IPS-15b (cell line): Measurements from ENCODE around the gene PGLYRP3.

Experiments used
- H3K27me3 ChIP-seq: one replicate; pipeline ENCODE4 v1.6.1; 2013; ENCODE audit warnings: low read length; ENCODE audit not compliant: control insufficient read depth, insufficient read depth
- H3K36me3 ChIP-seq: one replicate; pipeline ENCODE4 v1.6.1; 2013; ENCODE audit warnings: low read length; ENCODE audit not compliant: control insufficient read depth, insufficient read depth
- H3K4me1 ChIP-seq: one replicate; pipeline ENCODE4 v1.6.1; 2013; ENCODE audit warnings: mild to moderate bottlenecking, low read length; ENCODE audit not compliant: control insufficient read depth, insufficient read depth
- H3K4me3 ChIP-seq: one replicate; pipeline ENCODE4 v1.5.1; 2013; ENCODE audit warnings: low read depth, low read length
- H3K9ac ChIP-seq: one replicate; pipeline ENCODE4 v1.6.1; 2013; ENCODE audit warnings: low read depth, mild to moderate bottlenecking, low read length
- H3K9me3 ChIP-seq: one replicate; pipeline ENCODE4 v1.6.1; 2013; ENCODE audit warnings: mild to moderate bottlenecking, low read length; ENCODE audit not compliant: control insufficient read depth, insufficient read depth

The PGLYRP3 gene, protein sequence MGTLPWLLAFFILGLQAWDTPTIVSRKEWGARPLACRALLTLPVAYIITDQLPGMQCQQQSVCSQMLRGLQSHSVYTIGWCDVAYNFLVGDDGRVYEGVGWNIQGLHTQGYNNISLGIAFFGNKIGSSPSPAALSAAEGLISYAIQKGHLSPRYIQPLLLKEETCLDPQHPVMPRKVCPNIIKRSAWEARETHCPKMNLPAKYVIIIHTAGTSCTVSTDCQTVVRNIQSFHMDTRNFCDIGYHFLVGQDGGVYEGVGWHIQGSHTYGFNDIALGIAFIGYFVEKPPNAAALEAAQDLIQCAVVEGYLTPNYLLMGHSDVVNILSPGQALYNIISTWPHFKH

GRCh38 chr1:153312570-153313186 is at the start of gene PGLYRP3:
Gene PGLYRP3 (minus strand): TSS chr1:153312952. CDS start chr1:153310665, 2,287 bp downstream.
- Histone ChIP-seq H3K27me3 (no peaks in the 10 kb centered on the region), H3K4me3 (no peak within 1 kb of the TSS), H3K36me3 (no peaks in the 10 kb centered on the region), H3K9me3 (no peaks in the 10 kb centered on the region), H3K4me1 (no peaks in the 10 kb centered on the region), H3K9ac (no peak within 1 kb of the TSS)

DNA sequence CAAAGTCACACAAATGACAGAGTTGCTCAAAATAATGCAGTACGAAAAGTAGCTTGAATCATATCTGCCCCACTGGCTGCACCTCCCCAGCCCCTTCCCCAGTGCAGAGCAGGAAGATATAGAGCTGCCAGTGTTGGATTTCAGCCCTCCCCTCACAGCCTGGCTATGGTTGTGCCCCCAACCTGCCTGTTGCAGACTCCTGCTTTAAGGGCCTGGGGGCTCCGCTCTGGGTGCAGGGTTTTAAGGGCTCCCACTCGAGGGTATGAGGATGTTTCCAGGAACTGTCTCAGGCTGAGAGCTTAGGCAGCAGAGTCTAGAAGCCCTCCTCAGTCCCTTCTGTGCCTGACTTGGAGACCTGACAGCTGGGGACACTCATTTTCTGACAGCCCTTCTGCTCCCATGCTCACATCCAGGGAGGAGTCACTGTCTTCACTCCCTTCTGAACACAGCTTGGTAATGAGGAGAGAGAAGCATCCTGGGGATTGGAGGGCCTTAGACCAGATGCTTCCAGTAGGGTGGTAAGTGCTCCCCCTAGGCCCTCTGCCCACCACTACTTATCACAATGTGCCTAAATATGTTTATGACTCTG is 49.5 kb upstream of the PGLYRP3 start:
- no peak overlapping the region for H3K9ac ChIP-seq
- H3K4me3 ChIP-seq: no peak overlapping the region
- H3K9me3 ChIP-seq: no peaks in the 10 kb centered on the region
- no peaks in the 10 kb centered on the region for H3K27me3 ChIP-seq
- H3K36me3 ChIP-seq: no peaks in the 10 kb centered on the region
- H3K4me1 ChIP-seq: no peaks in the 10 kb centered on the region

DNA sequence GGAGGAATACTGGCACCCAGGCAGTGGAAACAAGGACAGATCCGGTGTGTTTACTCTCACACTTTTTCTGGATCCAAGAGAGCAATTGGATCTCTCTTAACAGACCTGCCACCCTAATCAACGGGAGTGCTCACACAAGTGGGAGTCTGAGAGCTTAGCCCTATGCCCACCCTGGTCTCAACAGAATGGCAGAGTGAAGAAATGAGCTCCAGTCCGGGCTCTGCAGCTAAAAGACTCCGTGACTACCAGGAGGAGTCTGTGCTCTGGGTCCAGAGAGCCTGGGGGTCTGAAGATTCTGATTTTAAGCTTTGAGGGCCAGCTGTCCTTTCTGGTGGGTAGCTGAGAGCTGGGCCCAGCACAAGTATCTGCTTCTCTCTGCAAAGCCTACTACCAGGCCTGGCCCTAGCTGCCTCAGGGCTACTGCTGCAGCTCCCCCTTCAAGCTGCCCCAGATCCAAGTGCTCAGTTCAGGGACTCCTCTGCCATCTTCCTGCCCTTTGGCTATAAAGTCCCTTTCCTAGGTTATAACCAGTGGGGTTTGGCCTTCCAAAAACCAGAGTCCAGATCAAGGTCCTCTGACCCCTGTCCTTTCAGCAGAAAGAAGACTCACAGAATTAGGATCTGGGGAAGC is 48.8 kb upstream of the PGLYRP3 start:
- H3K4me3 ChIP-seq: no peak overlapping the region
- H3K9ac ChIP-seq: no peak overlapping the region
- H3K9me3 ChIP-seq: no peaks in the 10 kb centered on the region
- H3K27me3 ChIP-seq: no peaks in the 10 kb centered on the region
- H3K4me1 ChIP-seq: no peaks in the 10 kb centered on the region
- H3K36me3 ChIP-seq: no peaks in the 10 kb centered on the region

DNA sequence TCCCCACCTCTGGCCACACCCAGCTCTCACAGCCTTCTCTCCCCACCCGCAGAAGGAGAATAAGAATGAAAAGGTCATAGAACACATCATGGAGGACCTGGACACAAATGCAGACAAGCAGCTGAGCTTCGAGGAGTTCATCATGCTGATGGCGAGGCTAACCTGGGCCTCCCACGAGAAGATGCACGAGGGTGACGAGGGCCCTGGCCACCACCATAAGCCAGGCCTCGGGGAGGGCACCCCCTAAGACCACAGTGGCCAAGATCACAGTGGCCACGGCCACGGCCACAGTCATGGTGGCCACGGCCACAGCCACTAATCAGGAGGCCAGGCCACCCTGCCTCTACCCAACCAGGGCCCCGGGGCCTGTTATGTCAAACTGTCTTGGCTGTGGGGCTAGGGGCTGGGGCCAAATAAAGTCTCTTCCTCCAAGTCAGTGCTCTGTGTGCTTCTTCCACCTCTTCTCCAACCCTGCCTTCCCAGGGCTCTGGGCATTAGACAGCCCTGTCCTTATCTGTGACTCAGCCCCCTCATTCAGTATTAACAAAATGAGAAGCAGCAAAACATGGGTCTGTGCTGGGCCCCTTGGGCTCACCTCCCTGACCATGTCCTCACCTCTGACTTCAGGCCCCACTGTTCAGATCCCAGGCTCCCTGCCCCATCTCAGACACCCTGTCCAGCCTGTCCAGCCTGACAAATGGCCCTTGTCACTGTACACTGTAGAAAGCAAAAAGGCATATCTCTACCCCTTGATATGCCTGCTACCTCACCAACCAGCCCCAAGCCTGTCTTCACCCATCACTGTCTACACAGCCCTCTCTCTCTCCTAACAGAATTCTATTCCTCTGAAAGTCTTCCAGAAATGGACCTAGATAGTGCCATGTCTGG is 48.1 kb upstream of the PGLYRP3 start:
- H3K4me1 ChIP-seq: no peaks in the 10 kb centered on the region
- no peaks in the 10 kb centered on the region for H3K27me3 ChIP-seq

DNA sequence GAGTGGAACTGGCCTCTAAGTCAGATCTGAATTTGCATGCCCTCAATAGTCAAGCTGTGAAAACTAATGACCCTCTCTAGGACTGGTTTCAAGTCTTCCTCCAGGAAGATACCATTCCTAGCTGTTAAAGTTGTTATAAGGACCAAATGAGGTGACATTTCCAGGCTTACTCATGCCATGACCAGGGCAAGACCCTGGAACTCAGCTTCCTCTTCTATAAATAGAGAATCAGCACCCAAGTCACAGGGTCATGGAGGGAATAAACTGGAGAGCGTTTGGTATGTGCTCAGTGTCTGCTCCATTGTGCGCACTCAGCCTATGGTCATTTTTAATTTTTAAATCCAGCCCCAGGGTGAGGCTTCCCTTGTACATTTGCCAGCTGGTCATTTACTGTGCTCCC is 47.4 kb upstream of the PGLYRP3 start:
- no peaks in the 10 kb centered on the region for H3K27me3 ChIP-seq
- H3K9me3 ChIP-seq: no peaks in the 10 kb centered on the region
- no peaks in the 10 kb centered on the region for H3K4me1 ChIP-seq

More for the DNA sequence above, 48.1 kb upstream of the PGLYRP3 start:
- H3K36me3 ChIP-seq: no peaks in the 10 kb centered on the region
- no peak overlapping the region for H3K9ac ChIP-seq
- H3K4me3 ChIP-seq: no peak overlapping the region
- no peaks in the 10 kb centered on the region for H3K9me3 ChIP-seq

DNA sequence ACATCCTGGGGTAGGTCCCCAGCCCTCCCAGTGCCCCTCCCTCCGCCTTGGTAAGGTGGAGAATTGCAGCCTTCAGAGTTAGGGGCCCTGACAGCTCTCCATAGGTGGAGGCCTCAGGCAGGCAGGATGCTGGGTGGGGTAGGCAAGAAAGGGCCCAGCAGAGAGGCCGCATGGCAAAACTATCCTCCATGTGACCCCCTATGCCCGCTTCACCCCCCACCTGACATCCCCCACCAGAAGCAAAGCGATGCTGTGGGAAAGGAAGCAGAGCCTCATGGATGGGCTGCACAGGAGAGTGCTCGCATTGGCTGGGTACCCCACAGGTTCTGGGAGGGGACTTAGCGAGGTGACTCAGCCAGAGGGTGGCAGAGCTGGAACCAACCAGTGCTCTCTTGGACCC is 46.5 kb upstream of the PGLYRP3 start:
- H3K4me3 ChIP-seq: no peak overlapping the region
- no peaks in the 10 kb centered on the region for H3K9me3 ChIP-seq
- no peak overlapping the region for H3K9ac ChIP-seq
- no peaks in the 10 kb centered on the region for H3K27me3 ChIP-seq
- H3K36me3 ChIP-seq: no peaks in the 10 kb centered on the region
- H3K4me1 ChIP-seq: no peaks in the 10 kb centered on the region

More for the DNA sequence above, 47.4 kb upstream of the PGLYRP3 start:
- no peaks in the 10 kb centered on the region for H3K36me3 ChIP-seq
- no peak overlapping the region for H3K9ac ChIP-seq
- no peak overlapping the region for H3K4me3 ChIP-seq

DNA sequence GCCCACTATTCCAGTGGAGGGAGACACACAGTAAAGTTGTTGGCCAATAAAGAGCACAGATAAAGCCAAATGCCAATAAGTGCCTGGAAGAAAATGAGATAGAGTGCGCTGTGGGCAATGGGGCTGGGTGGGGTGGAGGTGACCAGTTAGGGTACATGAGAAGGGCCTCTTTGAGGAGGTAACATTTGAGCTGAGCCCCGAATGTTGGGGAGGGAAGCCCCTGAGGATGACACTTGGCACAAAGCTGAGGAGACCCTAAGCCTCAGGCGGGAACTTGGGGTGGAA is 45.9 kb upstream of the PGLYRP3 start:
- Histone ChIP-seq H3K9me3 (no peaks in the 10 kb centered on the region), H3K4me3 (no peak overlapping the region), H3K9ac (no peak overlapping the region), H3K27me3 (no peaks in the 10 kb centered on the region), H3K36me3 (no peaks in the 10 kb centered on the region), H3K4me1 (no peaks in the 10 kb centered on the region)

DNA sequence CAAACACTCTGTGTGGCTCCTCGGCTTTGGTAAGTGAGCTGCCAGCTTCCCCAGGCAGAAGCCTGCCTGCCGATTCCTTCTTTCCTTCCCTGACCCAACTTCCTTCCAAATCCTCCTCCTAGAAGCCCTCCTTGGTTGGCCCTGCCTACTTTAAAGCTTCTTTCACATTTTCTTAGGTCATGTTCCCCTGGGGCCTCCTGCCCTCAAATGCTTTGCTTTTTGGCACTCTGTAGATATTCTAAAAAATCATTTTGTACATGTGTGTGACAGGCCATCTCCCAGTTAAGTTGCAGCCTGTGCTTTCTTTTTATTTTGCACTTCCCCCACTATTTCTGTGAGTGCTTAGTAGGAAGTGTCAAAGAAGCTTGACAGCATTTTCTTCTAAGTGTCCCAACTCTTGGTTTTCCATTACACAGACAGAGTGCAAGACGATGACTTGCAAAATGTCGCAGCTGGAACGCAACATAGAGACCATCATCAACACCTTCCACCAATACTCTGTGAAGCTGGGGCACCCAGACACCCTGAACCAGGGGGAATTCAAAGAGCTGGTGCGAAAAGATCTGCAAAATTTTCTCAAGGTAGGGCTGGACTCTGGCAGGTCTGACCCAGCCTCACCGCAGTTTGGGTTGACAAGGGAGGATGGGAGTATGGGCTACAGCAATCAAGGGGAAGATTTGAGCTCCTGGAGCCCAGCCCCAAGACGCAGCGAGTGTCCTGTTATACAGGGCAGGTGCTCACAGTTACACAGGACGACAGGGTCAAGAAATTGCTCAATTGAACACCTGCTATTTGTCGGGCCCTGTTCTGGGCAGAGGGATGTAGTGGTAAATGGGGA is 45.3 kb upstream of the PGLYRP3 start, which contains the start of gene S100A9:
TSS of gene S100A9 (plus strand) at position 2 of the 838 bp plus-strand sequence. CDS start at position 432, 430 bp downstream.
- H3K4me1 ChIP-seq: no peaks in the 10 kb centered on the region
- H3K36me3 ChIP-seq: no peaks in the 10 kb centered on the region
- H3K9me3 ChIP-seq: no peaks in the 10 kb centered on the region
- H3K4me3 ChIP-seq: no peak within 1 kb of the TSS
- no peak within 1 kb of the TSS for H3K9ac ChIP-seq
- H3K27me3 ChIP-seq: no peaks in the 10 kb centered on the region

DNA sequence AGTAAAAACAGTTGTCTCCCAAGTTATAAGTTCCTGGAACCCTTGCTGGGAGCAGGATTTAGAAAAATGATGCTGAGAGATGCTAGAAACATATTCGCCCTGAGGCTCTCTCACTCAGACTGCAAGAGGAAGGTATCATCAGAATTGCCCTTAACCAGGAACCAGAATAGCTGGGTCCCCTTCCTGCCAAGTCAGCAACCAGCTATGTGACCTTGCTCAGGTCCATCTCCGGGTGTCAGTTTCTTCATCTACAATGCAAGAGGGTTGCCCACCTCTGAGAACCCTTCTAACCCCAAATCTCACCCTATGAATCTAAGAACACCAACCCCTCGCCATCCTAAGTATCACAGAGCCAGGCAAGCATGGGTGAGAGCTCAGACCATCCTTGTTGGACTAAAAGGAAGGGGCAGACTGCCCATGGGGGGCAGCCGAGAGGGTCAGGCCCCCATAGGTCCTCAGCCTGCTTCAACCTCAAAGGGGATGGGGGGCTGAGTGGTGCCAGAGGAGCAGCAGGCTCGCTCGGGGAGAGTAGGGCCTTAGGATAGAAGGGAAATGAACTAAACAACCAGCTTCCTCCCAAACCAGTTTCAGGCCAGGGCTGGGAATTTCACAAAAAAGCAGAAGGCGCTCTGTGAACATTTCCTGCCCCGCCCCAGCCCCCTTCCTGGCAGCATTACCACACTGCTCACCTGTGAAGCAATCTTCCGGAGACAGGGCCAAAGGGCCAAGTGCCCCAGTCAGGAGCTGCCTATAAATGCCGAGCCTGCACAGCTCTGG is 44.5 kb upstream of the PGLYRP3 start:
- Histone ChIP-seq H3K9me3 (no peaks in the 10 kb centered on the region), H3K36me3 (no peaks in the 10 kb centered on the region), H3K9ac (no peak overlapping the region), H3K27me3 (no peaks in the 10 kb centered on the region), H3K4me1 (no peaks in the 10 kb centered on the region), H3K4me3 (no peak overlapping the region)

- H3K9me3 ChIP-seq: no peaks in the 10 kb centered on the region
- no peak overlapping the region for H3K4me3 ChIP-seq
- no peaks in the 10 kb centered on the region for H3K27me3 ChIP-seq
- H3K36me3 ChIP-seq: no peaks in the 10 kb centered on the region
- no peaks in the 10 kb centered on the region for H3K4me1 ChIP-seq
- no peak overlapping the region for H3K9ac ChIP-seq
These were observed 43.8 kb upstream of the PGLYRP3 start for GRCh38 chr1:153356392-153357075.
